Measurements from ENCODE around the gene PHF14.
"Not testable (repeated sequence)": the region's sequence is repeated elsewhere in the genome, so short reads cannot be mapped to it uniquely, and the experiment has no call there.

Gene PHF14

DNA sequence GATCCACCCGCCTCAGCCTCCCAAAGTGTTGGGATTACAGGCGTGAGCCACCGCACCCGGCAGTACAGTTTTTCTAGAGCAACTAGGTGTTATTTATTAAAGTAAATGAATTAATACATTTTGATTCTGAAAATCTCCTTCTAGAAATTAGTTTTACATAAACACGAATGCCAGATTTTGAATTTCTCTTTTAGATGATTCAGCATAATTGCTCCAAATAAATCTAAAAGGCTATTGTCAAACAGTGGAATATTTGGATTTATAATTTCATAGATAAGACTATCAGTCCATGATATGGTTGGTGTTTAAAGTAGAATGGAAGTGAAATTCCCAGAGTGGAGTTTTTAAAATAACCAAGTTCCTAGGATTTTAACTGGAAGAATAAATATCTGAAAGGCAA is 1.5 kb upstream of the PHF14 start:
- TF ChIP-seq, protein P1, sequence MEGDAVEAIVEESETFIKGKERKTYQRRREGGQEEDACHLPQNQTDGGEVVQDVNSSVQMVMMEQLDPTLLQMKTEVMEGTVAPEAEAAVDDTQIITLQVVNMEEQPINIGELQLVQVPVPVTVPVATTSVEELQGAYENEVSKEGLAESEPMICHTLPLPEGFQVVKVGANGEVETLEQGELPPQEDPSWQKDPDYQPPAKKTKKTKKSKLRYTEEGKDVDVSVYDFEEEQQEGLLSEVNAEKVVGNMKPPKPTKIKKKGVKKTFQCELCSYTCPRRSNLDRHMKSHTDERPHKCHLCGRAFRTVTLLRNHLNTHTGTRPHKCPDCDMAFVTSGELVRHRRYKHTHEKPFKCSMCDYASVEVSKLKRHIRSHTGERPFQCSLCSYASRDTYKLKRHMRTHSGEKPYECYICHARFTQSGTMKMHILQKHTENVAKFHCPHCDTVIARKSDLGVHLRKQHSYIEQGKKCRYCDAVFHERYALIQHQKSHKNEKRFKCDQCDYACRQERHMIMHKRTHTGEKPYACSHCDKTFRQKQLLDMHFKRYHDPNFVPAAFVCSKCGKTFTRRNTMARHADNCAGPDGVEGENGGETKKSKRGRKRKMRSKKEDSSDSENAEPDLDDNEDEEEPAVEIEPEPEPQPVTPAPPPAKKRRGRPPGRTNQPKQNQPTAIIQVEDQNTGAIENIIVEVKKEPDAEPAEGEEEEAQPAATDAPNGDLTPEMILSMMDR (IDR thresholded peaks at IDR 0.05; ENCODE audit: low read depth, low read length) = no peak
- in situ Hi-C loops (cut with HindIII; ENCODE audit: low sequenced_read_pairs) = no loop called here
- no peak for DNase-seq (ENCODE audit: low read depth, low spot score)
- H3K4me3 ChIP-seq (ENCODE audit: low read depth, low read length) = no peak overlapping the region

DNA sequence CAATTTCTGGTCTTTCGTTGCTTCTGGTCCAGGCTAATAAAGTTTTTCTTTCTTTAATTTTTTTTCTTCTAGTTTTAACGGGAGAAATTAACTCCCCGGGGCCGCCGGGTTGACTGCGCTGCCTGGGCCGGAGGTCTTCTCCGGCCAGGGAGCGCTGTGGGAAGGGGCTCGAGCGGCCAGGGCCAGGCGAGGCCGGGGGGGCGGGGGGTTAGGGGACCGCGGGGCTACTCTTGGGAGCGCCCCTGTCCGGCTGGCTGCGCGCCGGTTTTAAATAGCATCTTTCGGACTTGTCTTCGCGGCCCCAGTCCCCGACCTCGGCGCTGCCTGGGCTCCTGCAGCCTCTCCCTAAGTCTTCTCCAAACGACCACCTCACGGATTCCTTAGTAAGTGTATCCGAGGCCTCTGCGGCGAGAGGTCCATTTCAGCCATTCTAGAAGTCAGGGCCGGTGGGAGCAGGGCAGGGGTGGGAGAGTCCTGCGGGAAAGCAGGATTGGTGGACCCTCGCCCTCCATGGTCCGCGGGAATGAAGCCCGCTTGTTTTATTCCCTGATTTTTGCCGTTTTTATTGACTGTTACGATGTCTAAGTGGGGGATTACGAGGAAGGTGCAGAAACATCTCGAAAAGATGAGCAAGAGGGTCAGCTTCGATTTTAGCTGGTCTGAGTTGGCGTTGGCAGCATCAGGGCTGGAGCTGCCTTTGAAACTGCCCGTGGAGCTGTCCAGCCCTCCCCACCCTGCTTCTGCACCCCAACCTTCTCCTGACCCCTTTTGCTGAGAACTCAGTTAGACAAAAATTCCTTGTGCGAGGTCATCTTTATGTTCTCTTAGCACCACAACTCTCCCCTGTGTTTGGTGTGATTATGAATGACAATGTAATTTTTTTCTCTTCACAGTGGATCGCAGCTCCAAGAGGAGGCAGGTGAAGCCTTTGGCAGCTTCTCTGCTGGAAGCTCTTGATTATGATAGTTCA is 555 bp downstream of the PHF14 start:
- peak; percentile 37 for DNase-seq (ENCODE audit: low read depth, low spot score)
- peak overlapping the region; percentile 81 for H3K4me3 ChIP-seq (ENCODE audit: low read depth, low read length)
- TF ChIP-seq, protein P1 (IDR thresholded peaks at IDR 0.05; ENCODE audit: low read depth, low read length) = no peak
- in situ Hi-C loops (cut with HindIII; ENCODE audit: low sequenced_read_pairs) = no loop called here

DNA sequence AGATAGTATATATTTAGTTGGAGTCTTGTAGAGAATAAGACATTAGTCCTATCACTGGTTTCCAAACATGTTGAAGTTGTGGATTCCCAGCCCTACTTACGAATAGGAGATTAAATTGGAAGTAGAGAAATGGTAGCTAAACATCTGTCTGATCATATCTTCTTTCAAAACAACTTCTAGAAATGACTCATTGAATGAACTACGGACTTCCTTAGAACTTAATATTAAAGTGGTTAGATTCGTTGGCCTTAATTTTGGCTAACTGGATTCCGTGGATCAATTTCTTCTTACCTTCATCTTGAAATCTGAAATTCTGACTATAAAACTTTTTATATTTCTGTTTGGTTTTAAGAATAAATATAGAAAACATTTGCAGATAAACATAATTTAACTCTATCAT is 3.4 kb downstream of the PHF14 start:
- in situ Hi-C loops (cut with HindIII; ENCODE audit: low sequenced_read_pairs) = no loop called here
- TF ChIP-seq, protein P1 (IDR thresholded peaks at IDR 0.05; ENCODE audit: low read depth, low read length) = no peak
- no peak for DNase-seq (ENCODE audit: low read depth, low spot score)
- H3K4me3 ChIP-seq (ENCODE audit: low read depth, low read length) = no peak overlapping the region

DNA sequence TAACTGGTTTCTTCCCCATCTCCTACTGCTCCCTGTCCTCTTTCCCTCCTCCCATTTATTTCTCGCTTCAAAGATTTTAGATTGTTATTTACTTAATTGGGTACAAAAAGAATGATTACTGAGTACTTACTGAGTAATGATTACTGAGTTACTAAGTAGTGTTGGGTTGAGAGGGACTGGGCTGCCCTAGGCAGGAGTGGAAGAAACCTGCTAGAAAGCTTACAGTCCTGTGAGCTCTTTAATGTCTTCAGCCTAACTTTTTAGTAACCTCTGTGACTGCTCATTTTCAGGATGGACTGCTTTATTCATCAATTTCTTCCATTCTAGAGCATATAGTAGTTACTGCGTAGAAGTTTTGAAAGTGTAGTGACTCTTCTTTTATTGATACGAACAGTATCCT is 7.6 kb downstream of the PHF14 start:
- TF ChIP-seq, protein P1 (IDR thresholded peaks at IDR 0.05; ENCODE audit: low read depth, low read length) = no peak
- DNase-seq (ENCODE audit: low read depth, low spot score) = no peak
- in situ Hi-C loops (cut with HindIII; ENCODE audit: low sequenced_read_pairs) = no loop called here
- H3K4me3 ChIP-seq (ENCODE audit: low read depth, low read length) = no peak overlapping the region

DNA sequence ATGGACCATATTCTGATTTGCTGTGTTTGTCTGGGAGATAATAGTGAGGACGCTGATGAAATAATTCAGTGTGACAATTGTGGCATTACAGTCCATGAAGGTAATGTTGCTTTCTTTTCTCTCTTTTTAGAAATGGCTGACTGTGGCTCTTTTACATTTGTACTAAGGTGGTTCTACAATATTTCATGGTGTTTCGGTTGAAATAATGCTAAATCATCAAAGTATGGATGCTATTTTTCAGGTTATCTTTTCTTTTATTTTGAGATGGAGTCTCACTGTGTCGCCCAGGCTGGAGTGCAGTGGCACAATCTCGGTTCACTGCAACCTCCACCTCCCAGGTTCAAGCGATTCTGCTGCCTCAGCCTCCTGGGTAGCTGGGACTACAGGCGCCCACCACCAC is 17.1 kb downstream of the PHF14 start:
- DNase-seq (ENCODE audit: low read depth, low spot score); in situ Hi-C loops (cut with HindIII; ENCODE audit: low sequenced_read_pairs); H3K4me3 ChIP-seq (ENCODE audit: low read depth, low read length): not testable (repeated sequence)

DNA sequence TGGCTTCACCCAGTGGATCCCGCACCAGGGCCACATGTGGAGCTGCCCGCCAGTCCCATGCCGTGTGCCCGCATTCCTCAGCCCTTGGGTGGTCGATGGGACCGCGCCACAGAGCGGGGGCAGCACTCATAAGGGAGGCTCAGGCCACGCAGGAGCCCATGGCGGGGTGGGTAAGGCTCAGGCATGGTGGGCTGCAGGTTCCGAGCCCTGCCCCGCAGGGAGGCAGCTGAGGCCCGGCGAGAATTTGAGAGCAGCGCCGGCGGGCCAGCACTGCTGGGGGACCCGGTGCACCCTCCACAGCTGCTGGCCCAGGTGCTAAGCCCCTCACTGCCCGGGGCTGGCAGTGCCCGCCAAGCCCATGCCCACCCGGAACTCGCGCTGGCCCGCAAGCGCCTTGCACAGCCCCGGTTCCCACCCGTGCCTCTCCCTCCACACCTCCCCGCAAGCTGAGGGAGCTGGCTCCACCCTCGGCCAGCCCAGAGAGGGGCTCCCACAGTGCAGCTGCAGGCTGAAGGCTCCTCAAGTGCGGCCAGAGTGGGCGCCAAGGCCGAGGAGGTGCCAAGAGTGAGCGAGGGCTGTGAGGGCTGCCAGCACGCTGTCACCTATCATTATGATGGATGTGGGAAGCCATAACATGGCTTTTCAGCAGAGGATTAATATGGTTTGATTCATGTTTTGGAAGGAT is 22.0 kb downstream of the PHF14 start:
- H3K4me3 ChIP-seq (ENCODE audit: low read depth, low read length); in situ Hi-C loops (cut with HindIII; ENCODE audit: low sequenced_read_pairs); DNase-seq (ENCODE audit: low read depth, low spot score): not testable (repeated sequence)

DNA sequence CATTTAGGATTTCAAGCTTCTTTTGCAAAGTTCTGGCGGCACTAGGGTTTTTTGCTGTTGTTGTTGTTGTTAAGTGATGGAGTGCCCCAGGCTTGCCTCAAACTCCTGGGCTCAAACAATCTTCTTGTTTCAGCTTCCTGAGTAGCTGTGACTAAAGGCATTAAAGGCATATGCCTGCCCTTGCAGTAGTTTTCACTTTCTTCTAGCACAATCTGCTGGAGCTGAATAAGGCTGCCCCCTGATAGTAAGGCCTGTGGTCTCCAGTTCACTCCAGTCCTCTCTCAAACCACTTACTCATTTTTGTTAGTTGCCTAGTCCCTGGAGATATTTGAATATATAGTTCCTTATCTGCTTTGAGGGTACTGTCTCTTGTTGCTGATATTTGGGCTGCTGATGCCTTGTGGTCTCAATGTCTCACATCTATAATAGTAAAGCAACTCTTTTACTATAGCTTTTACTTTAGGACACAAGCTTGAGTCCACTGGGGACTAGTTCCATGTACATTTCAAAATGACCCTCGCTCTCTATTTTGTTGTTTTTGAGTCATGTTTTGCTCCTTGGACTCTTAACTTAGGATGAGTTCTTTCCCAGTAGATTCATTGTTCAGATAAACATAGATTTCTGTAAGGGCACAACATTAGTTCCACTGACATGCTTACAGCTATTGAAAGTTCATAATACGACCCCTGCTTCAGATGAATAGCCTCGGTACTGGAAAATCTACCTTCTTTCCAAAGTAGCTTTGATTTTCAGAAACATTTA is 25.5 kb downstream of the PHF14 start:
- no peak for DNase-seq (ENCODE audit: low read depth, low spot score)
- TF ChIP-seq, protein P1 (IDR thresholded peaks at IDR 0.05; ENCODE audit: low read depth, low read length) = no peak
- in situ Hi-C loops (cut with HindIII; ENCODE audit: low sequenced_read_pairs) = no loop called here
- H3K4me3 ChIP-seq (ENCODE audit: low read depth, low read length) = no peak overlapping the region
